ENCODE data around the gene PPFIA1.

DNA sequence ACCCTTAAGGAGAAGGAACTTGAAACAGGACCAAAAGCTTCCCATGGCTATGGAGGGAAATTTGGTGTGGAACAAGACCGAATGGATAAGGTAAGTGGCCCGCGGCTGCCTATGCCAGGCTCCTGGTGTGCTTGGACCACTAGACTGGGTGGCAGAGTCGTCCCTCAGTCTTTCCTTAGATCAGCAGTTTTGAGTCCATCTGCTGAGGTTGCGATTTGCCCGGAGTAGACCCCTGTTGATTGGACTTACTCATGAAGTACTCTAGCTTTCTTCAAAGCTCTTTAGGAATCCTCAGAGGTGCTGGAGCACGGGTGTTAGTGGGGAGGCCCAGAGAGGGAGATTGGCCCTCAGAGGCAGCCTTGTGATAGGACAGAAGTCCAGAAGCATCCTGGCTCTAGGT, 139.4 kb downstream of the PPFIA1 start:
- TF ChIP-seq POLR2A (IDR thresholded peaks at IDR 0.05) (no peak), CTCF (IDR thresholded peaks at IDR 0.05) (no peak)

Measured in right lobe of liver (tissue), 4 donors.